ENCODE data around the gene CSH2. TPM values are rescaled to one million over a fixed set of nuclear protein-coding genes. Genes with fewer than 3 reads are reported as not detected.

The CSH2 gene
- total and polyA plus RNA-seq, 9 of the 15 experiments (the other 6 are each of a cell fraction or from before 2014, with no cell fraction given) = not detected

GRCh38 chr17:63847525-63848249 lies 25.8 kb downstream of the CSH2 start:
- POLR2A ChIA-PET = interaction anchor here (0.7 to 1.4 kb wide), 5 partner anchors 15 to 429 kb away, joined by 3 to 9 read pairs (median 3); no protein-coding TSS in a partner anchor
- ATAC-seq = no peak
- no peak for DNase-seq (ENCODE audit: extremely low read depth in 1 of 4, low spot score in 3 of 4)
- H3K27ac ChIP-seq (ENCODE audit: extremely low read depth, low read depth, low read length) = no peak overlapping the region; the same call in 2 of the 3 replicates
- no peak for TF ChIP-seq ZBTB17 (CRISPR knock-in tag; IDR thresholded peaks at IDR 0.05)
- TF ChIP-seq NFIC (IDR thresholded peaks at IDR 0.05) = peak; percentile 70; the same call in 1 of the 2 replicates
- H4K20me1 ChIP-seq (replicated peaks; ENCODE audit: control insufficient read depth, insufficient read depth, low read length) = no peaks in the 10 kb centered on the region
- peaks cover 2% of the 10 kb centered on the region; the same call in 1 of the 2 replicates for H3K9me3 ChIP-seq (replicated peaks; ENCODE audit: control insufficient read depth, insufficient read depth, low read depth, low read length)
- intact Hi-C loops (cut with micrococcal nuclease) (loop anchor here (10.0 kb wide), 2 partner anchors 223 to 413 kb away; partner anchors contain the start of gene MAP3K3), in situ Hi-C loops (cut with MboI) (loop anchor here (25.0 kb wide), 1 partner anchor 410 kb away; the partner anchor contains the start of gene CYB561)
- BruUV-seq (replicated peaks) = no TSS peak
- H3K4me3 ChIP-seq = no peak overlapping the region
- 71% methylated on average over 3 of the region's 3 CpGs for WGBS (ENCODE audit: insufficient coverage, low coverage, missing lambda C conversion rate)
- H3K4me2 ChIP-seq (ENCODE audit: insufficient read depth, low read length) = no peak overlapping the region
- H3K36me3 ChIP-seq (ENCODE audit: control insufficient read depth, insufficient read depth, low read length) = peaks cover 5% of the 10 kb centered on the region; the same call in 1 of the 3 replicates
- H3K27me3 ChIP-seq (ENCODE audit: control insufficient read depth in 2 of 2, insufficient read depth in 2 of 2, low read length in 2 of 2) = no peaks in the 10 kb centered on the region
- no peak for FAIRE-seq
- H2AFZ ChIP-seq (ENCODE audit: low read depth, low read length) = peak overlapping the region; percentile 33; the same call in 1 of the 2 replicates
- peak overlapping the region in 1 of 2 experiments; percentile 19; a peak in 2 of 4 replicates for H3K9ac ChIP-seq (ENCODE audit: insufficient read depth in 1 of 2, low read depth in 2 of 2, low read length in 2 of 2)
- CTCF ChIA-PET (ENCODE audit: low intra/inter-chr PET ratio) = no interaction called here
- no peaks in the 10 kb centered on the region for H3K9me1 ChIP-seq (ENCODE audit: control insufficient read depth, insufficient read depth, low read length)
- peaks cover 26 to 36% of the 10 kb centered on the region in 2 experiments for H3K4me1 ChIP-seq (replicated peaks in 1 of 2; ENCODE audit: control insufficient read depth in 2 of 2, insufficient read depth in 2 of 2, low read length in 2 of 2)
- H3K79me2 ChIP-seq (ENCODE audit: control insufficient read depth, insufficient read depth, low read length) = peaks cover 35% of the 10 kb centered on the region

GRCh38 chr17:63845509-63845908 lies 28.0 kb downstream of the CSH2 start:
- intact Hi-C loops (cut with micrococcal nuclease) = loop anchor here (10.0 kb wide), 2 partner anchors 221 to 411 kb away; partner anchors contain the start of gene MAP3K3
- H3K9ac ChIP-seq (ENCODE audit: insufficient read depth in 1 of 2, low read depth in 2 of 2, low read length in 2 of 2) = no peak overlapping the region
- no peak for ATAC-seq

More at GRCh38 chr17:63845509-63845908, 28.0 kb downstream of the CSH2 start:
- no peak overlapping the region for H2AFZ ChIP-seq (ENCODE audit: low read depth, low read length)
- peaks cover 7% of the 10 kb centered on the region; the same call in 1 of the 3 replicates for H3K36me3 ChIP-seq (ENCODE audit: control insufficient read depth, insufficient read depth, low read length)
- peaks cover 28 to 49% of the 10 kb centered on the region in 2 experiments for H3K4me1 ChIP-seq (replicated peaks in 1 of 2; ENCODE audit: control insufficient read depth in 2 of 2, insufficient read depth in 2 of 2, low read length in 2 of 2)
- WGBS (ENCODE audit: insufficient coverage, low coverage, missing lambda C conversion rate) = 67% methylated on average over 1 of the region's 1 CpG
- H3K27ac ChIP-seq (ENCODE audit: extremely low read depth, low read depth, low read length) = no peak overlapping the region
- no peaks in the 10 kb centered on the region for H4K20me1 ChIP-seq (replicated peaks; ENCODE audit: control insufficient read depth, insufficient read depth, low read length)
- peaks cover 39% of the 10 kb centered on the region for H3K79me2 ChIP-seq (ENCODE audit: control insufficient read depth, insufficient read depth, low read length)
- ChIA-PET CTCF (ENCODE audit: low intra/inter-chr PET ratio) (no interaction called here), POLR2A (no interaction called here)
- in situ Hi-C loops (cut with MboI) = loop anchor here (25.0 kb wide), 1 partner anchor 408 kb away; the partner anchor contains the start of gene CYB561
- no peak for DNase-seq (ENCODE audit: extremely low read depth in 1 of 4, low spot score in 3 of 4)
- FAIRE-seq = no peak
- H3K4me2 ChIP-seq (ENCODE audit: insufficient read depth, low read length) = no peak overlapping the region
- no TSS peak for BruUV-seq (replicated peaks)
- H3K9me1 ChIP-seq (ENCODE audit: control insufficient read depth, insufficient read depth, low read length) = no peaks in the 10 kb centered on the region
- no peak overlapping the region for H3K4me3 ChIP-seq
- no peaks in the 10 kb centered on the region for H3K27me3 ChIP-seq (ENCODE audit: control insufficient read depth in 2 of 2, insufficient read depth in 2 of 2, low read length in 2 of 2)
- 0 out of 2 replicates have a peak, but pooled peaks cover 2% of the 10 kb centered on the region for H3K9me3 ChIP-seq (replicated peaks; ENCODE audit: control insufficient read depth, insufficient read depth, low read depth, low read length)
- TF ChIP-seq SIRT6 (IDR thresholded peaks at IDR 0.05; ENCODE audit: low read depth, low read length) (no peak), CEBPB (tag; IDR thresholded peaks at IDR 0.05) (peak; percentile 84), CEBPG (CRISPR knock-in tag; IDR thresholded peaks at IDR 0.05) (no peak), CEBPG (tag; conservative IDR thresholded peaks at IDR 0.05 in 1 of 2, IDR thresholded peaks at IDR 0.05 in 1 of 2) (peak; percentile 62 to 76), ILF3 (IDR thresholded peaks at IDR 0.05; ENCODE audit: borderline replicate concordance) (no peak), CCNT2 (IDR thresholded peaks at IDR 0.05; ENCODE audit: borderline replicate concordance, extremely low read depth, insufficient read length, low read depth, low read length) (no peak), TBP (optimal IDR thresholded peaks at IDR 0.05; ENCODE audit: low read depth, low read length) (no peak)

Measured in K562 (cell line).